NCI-H1436 (cell line): ENCODE data around the gene TYW5.
"Not testable (repeated sequence)": the region's sequence is repeated elsewhere in the genome, so short reads cannot be mapped to it uniquely, and the experiment has no call there.

Experiments used
- DNase-seq: peaks from one replicate; lab custom pipeline; 2025; lab: John Stamatoyannopoulos, UW

Gene TYW5

GRCh38 chr2:199914372-199914958 is 40.8 kb downstream of the TYW5 start:
- DNase-seq = no peak

DNA sequence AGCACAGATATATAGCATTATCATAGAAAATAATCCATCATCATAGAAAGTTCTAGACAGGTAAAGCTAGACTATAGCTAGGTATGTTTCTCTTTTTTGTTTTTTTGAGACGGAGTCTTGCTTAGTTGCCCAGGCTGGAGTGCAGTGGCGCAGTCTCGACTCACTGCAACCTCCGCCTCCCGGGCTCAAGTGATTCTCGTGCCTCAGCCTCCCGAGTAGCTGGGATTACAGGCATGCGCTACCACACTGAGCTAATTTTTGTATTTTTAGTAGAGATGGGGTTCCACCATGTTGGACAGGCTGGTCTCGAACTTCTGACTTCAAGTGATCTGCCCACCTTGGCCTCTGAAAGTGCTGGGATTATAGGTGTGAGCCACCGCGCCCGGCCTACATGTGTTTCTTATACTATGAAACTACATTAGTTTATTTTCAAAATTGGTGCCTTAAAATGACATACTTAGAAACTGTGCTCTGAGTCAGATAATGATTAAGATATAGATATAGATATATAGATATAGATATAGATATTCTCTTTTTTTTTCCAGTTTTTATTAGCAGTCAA is 42.7 kb downstream of the TYW5 start:
- not testable (repeated sequence) for DNase-seq

DNA sequence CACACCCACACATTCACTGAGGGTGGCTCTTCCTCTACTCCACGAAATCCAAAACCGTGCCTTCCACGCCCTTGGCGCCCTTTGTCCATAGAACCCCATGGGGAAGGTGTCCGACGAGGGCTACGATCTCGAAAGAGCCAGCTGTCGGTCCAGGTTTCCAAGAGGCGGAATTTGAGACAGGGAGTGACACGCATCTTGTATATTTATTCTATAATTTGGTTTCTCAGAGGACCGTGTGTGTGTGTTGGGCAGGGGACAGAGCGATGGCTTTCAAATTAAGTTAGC is 43.5 kb downstream of the TYW5 start:
- DNase-seq = no peak

DNA sequence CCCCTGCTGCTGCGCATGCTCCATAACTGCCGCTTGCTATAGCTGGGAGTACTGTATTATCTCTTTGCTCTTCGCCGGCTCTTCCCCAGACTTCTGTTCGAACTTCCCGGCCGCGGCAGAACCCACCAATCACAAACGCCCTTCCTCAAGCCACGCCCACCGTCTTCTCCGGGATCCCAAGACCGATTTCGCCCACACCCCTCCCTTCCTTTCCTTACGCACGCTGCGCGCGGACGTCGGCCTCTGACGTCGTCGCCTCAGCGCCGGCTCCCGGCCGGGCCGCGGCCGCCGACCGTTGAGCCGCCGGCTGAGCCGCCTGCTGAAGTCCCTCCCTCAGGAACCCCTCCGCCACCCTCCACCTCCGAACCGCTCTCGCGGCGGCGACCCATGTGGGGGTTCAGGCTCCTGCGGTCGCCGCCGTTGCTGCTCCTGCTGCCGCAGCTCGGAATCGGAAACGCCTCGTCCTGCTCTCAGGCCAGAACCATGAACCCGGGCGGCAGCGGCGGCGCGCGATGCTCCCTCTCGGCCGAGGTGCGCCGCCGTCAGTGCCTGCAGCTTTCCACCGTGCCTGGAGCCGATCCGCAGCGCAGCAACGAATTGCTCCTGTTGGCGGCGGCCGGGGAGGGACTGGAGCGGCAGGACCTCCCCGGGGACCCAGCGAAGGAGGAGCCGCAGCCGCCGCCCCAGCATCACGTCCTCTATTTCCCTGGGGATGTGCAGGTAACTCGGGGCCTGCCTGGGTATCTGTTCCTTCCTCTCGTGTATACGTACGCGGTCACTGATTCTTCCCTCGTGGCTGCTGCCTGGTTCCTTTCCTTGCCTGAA is 44.0 kb downstream of the TYW5 start, which contains the start of gene C2orf69:
C2orf69 (plus strand) TSS at position 242 of the 825 bp plus-strand sequence; CDS start at position 388, 146 bp downstream.
- DNase-seq = peak; percentile 97

GRCh38 chr2:199910338-199911051 is 44.8 kb downstream of the TYW5 start:
- no peak for DNase-seq

DNA sequence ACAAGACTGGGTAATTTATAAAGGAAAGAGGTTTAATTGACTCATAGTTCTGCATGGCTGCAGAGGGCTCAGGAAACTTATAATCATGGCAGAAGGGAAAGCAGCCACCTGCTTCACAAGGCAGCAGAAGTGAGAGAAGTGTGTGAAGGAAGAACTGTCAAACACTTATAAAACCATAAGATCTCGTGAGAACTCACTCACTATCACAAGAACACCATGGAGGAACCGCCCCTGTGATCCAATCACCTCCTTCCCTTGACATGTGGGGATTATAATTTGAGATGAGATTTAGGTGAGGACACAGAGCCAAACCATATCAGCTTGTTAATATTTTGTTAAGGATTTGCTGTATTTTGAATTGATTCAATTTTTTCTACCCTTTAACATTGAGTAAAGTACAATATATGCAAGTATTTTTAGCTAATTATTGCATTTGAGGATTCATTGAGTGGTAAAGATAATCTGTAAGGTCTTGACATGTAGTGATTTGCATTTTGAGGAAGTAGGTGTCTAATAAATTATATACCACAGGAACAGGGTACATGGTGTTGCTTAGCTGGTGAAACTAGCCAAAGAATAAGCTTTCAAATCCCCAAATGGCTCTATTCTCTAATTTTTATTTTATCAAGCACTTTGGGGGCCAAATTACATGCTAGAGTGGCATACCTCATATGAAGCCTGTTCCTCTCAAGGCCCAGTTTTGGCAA is 48.1 kb downstream of the TYW5 start:
- DNase-seq = no peak

DNA sequence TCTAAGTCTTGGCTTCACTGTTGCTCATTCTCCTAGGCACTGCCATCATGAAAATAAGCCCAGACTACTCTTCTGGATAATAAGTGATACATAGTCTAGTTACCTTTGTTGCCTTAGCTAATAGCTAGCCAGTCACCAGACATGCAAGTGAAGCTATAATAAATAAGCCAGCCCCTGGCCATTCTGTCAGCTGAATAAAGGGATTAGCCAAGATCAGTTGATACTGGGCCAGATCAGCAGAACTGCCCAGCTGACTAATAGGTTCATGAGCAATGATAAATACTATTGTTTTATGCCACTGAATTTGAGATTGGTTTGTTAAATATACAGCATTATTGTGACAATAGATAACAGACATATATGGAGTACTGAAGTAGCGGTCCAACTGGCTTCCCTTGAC is 52.2 kb downstream of the TYW5 start:
- DNase-seq = no peak

DNA sequence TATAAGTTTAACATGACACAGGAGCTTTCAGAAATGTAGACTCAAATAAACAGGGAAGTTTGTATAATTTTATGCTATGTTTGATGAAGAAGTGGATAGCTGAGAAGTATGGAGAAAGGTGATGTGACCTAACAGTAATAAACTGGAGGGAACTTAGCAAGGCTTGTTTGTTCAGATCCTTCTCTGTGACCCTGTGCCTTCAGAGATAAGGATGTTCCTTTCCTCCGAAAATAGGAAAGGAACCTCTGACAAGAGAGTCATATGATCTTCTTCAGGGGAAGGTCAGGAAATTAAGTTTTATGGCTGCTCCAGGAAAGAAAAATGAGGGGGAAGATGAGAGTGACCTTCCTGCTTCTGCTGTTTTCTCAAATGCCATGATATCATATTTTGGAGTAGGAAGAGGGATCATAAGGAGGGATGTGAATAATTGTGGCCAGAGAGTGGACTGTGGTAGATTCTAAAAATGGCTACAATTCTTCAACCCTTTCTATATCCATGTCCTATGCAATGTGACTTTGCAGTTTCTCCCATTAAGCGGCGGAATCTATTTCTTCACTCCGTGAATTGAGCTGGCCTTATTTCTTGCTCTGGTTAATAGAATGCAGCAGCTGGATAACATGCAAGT is 52.7 kb downstream of the TYW5 start:
- DNase-seq = no peak

- no peak for DNase-seq
Measured at GRCh38 chr2:199901942-199902341, 53.3 kb downstream of the TYW5 start.

DNA sequence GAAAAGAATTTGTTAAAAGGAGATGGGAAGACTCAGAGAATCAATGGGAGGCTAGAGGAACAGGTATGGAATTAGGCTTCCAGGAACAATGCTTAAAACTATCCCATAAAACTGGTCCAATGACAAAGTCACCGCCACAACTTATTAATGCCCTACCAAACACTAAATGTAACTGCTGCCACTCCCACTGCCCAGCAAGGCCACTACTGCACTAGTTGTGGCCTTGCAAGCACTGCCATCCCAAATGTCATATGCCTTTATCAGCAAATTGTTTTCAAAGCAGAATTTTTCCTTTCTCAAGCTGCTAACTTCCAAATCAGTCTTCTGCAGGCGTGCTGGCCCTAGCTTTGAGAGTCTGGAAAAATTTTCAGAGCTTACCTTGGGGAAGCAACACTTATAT is 58.7 kb downstream of the TYW5 start:
- DNase-seq = no peak

- no peak for DNase-seq
Measured at GRCh38 chr2:199895406-199895805, 59.9 kb downstream of the TYW5 start.

- no peak for DNase-seq
Measured at GRCh38 chr2:199883474-199884212, 71.6 kb downstream of the TYW5 start.

GRCh38 chr2:199882667-199883066 is 72.6 kb downstream of the TYW5 start:
- no peak for DNase-seq
